Effector memory CD4-positive, alpha-beta T cell (primary cell): Measurements from ENCODE around the gene NRP1.
"Not testable (repeated sequence)": the region's sequence is repeated elsewhere in the genome, so short reads cannot be mapped to it uniquely, and the experiment has no call there.

Experiments used
- DNase-seq, 3 donors: peaks; one replicate each; pipeline ENCODE4 v3.0.0-alpha.2; 2020
- H3K27ac ChIP-seq: 2 replicates; pipeline ENCODE4 v1.7.0; 2013; ENCODE audit warnings: mild to moderate bottlenecking, low read length, moderate library complexity; ENCODE audit not compliant: insufficient read depth, poor library complexity, severe bottlenecking
- H3K27me3 ChIP-seq: replicated peaks from 2 replicates; pipeline ENCODE4 v1.7.0; 2013; ENCODE audit warnings: mild to moderate bottlenecking, low read length; ENCODE audit not compliant: insufficient read depth, control insufficient read depth, poor library complexity, severe bottlenecking
- H3K36me3 ChIP-seq: 2 replicates; pipeline ENCODE4 v1.7.0; 2013; ENCODE audit warnings: mild to moderate bottlenecking, low read length, moderate library complexity; ENCODE audit not compliant: control insufficient read depth, insufficient read depth
- H3K4me1 ChIP-seq: 2 replicates; pipeline ENCODE4 v1.7.0; 2013; ENCODE audit warnings: low read length, mild to moderate bottlenecking; ENCODE audit not compliant: control insufficient read depth, insufficient read depth, poor library complexity, severe bottlenecking
- H3K4me3 ChIP-seq: 2 replicates; pipeline ENCODE4 v1.7.0; 2013; ENCODE audit warnings: low read length, low read depth, mild to moderate bottlenecking; ENCODE audit not compliant: insufficient read depth, poor library complexity, severe bottlenecking
- H3K9me3 ChIP-seq: 2 replicates; pipeline ENCODE4 v1.7.0; 2013; ENCODE audit warnings: mild to moderate bottlenecking, low read length, moderate library complexity; ENCODE audit not compliant: control insufficient read depth

The NRP1 gene

GRCh38 chr10:33309406-33309805 lies 25.1 kb downstream of the NRP1 start:
- H3K9me3 ChIP-seq, result no peaks in the 10 kb centered on the region
- no peaks in the 10 kb centered on the region for H3K4me1 ChIP-seq
- H3K27ac ChIP-seq, result no peak overlapping the region
- H3K4me3 ChIP-seq, result no peak overlapping the region
- no peaks in the 10 kb centered on the region for H3K36me3 ChIP-seq
- no peak for DNase-seq
- H3K27me3 ChIP-seq, result no peaks in the 10 kb centered on the region

- no peak overlapping the region for H3K27ac ChIP-seq
- no peak for DNase-seq
- H3K36me3 ChIP-seq, result no peaks in the 10 kb centered on the region
- H3K27me3 ChIP-seq, result no peaks in the 10 kb centered on the region
- H3K4me1 ChIP-seq, result no peaks in the 10 kb centered on the region
- no peaks in the 10 kb centered on the region for H3K9me3 ChIP-seq
- H3K4me3 ChIP-seq, result no peak overlapping the region
Observed at GRCh38 chr10:33307835-33308234, 26.6 kb downstream of the NRP1 start.

GRCh38 chr10:33306701-33307519 lies 27.6 kb downstream of the NRP1 start:
- no peak overlapping the region for H3K4me3 ChIP-seq
- H3K9me3 ChIP-seq, result no peaks in the 10 kb centered on the region
- no peaks in the 10 kb centered on the region for H3K36me3 ChIP-seq
- no peak overlapping the region for H3K27ac ChIP-seq
- no peaks in the 10 kb centered on the region for H3K4me1 ChIP-seq
- DNase-seq, result no peak
- no peaks in the 10 kb centered on the region for H3K27me3 ChIP-seq

- H3K4me1 ChIP-seq, result no peaks in the 10 kb centered on the region
- H3K27ac ChIP-seq, result no peak overlapping the region
- no peaks in the 10 kb centered on the region for H3K27me3 ChIP-seq
- no peaks in the 10 kb centered on the region for H3K9me3 ChIP-seq
- DNase-seq, result no peak
- no peaks in the 10 kb centered on the region for H3K36me3 ChIP-seq
- H3K4me3 ChIP-seq, result no peak overlapping the region
Observed at GRCh38 chr10:33306126-33306525, 28.3 kb downstream of the NRP1 start.

GRCh38 chr10:33304423-33305225 lies 29.8 kb downstream of the NRP1 start:
- no peak overlapping the region for H3K27ac ChIP-seq
- H3K4me1 ChIP-seq, result no peaks in the 10 kb centered on the region
- H3K9me3 ChIP-seq, result no peaks in the 10 kb centered on the region
- no peaks in the 10 kb centered on the region for H3K36me3 ChIP-seq
- no peak overlapping the region for H3K4me3 ChIP-seq
- H3K27me3 ChIP-seq, result no peaks in the 10 kb centered on the region
- no peak for DNase-seq

- Histone ChIP-seq H3K27me3 (no peaks in the 10 kb centered on the region), H3K4me1 (no peaks in the 10 kb centered on the region), H3K4me3 (no peak overlapping the region), H3K36me3 (no peaks in the 10 kb centered on the region), H3K9me3 (no peaks in the 10 kb centered on the region), H3K27ac (no peak overlapping the region)
- DNase-seq, result no peak
Observed at GRCh38 chr10:33303988-33304387, 30.5 kb downstream of the NRP1 start.

DNA sequence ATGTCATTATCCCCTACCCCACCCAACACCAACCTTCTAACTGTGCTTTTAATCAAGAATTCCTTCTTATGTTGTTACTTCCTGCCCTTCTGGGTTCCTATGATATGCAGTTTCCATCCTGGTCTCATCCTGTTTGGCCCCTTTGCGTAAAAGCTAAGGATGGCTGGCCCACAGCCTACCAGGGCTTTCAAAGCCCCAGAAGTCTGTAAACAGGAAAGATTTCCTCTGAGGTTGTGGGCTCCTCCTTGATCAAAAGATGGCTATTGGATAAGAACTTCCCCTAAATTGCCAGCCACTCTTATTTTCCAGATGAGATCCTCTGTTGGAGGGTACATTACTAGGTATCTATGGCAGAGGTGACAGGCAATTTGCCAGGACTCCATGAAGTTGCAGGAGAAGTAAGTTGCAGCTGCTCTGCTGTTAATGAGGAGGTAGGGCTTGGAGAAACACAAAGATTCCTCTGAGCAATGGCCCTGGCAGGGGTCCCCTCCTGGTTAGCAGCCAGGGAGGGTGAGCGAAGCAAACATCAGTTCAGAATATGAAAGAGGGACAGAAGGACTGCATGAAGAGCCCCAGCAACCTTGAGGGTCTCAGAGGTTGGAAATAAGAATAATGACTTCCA lies 32.1 kb downstream of the NRP1 start:
- Histone ChIP-seq H3K4me1 (no peaks in the 10 kb centered on the region), H3K9me3 (no peaks in the 10 kb centered on the region), H3K27me3 (no peaks in the 10 kb centered on the region), H3K36me3 (no peaks in the 10 kb centered on the region), H3K27ac (no peak overlapping the region), H3K4me3 (no peak overlapping the region)
- no peak for DNase-seq

- Histone ChIP-seq H3K9me3 (no peaks in the 10 kb centered on the region), H3K4me1 (no peaks in the 10 kb centered on the region), H3K27me3 (no peaks in the 10 kb centered on the region), H3K27ac (no peak overlapping the region), H3K4me3 (no peak overlapping the region), H3K36me3 (no peaks in the 10 kb centered on the region)
- DNase-seq, result no peak
Observed at GRCh38 chr10:33301097-33301789, 33.2 kb downstream of the NRP1 start.

- H3K4me1 ChIP-seq, H3K27me3 ChIP-seq, H3K27ac ChIP-seq, H3K9me3 ChIP-seq, DNase-seq, H3K4me3 ChIP-seq, H3K36me3 ChIP-seq: not testable (repeated sequence)
Observed at GRCh38 chr10:33300544-33300943, 33.9 kb downstream of the NRP1 start.
